ENCODE data around the gene MITF.

- TF ChIP-seq CTCF (IDR thresholded peaks at IDR 0.05; ENCODE audit: low read depth, low read length, poor library complexity, severe bottlenecking) (no peak), EZH2phosphoT487 (IDR thresholded peaks at IDR 0.05; ENCODE audit: borderline replicate concordance, low read length) (no peak)
These were observed 81.9 kb downstream of the MITF start for GRCh38 chr3:69821133-69821532.
